OCI-LY7 (cell line): Measurements from ENCODE around the gene LILRA5.
"Not testable (repeated sequence)": the region's sequence is repeated elsewhere in the genome, so short reads cannot be mapped to it uniquely, and the experiment has no call there.

Experiments
- EZH2phosphoT487 ChIP-seq: fragments of 200-600 bp; sonication (generic); IDR thresholded peaks from 2 replicates; pipeline ENCODE4 v1.6.1; 2018; ENCODE audit warnings: low read depth, borderline replicate concordance, mild to moderate bottlenecking, mixed run types, antibody characterized with exemption, low read length, moderate library complexity, mixed read lengths
- TF ChIP-seq, protein P1 (sequence below): fragments of 200-600 bp; sonication (generic); conservative IDR thresholded peaks from 2 replicates; pipeline ENCODE4 v1.5.1; 2014; ENCODE audit warnings: mild to moderate bottlenecking, antibody characterized with exemption, low read length, moderate library complexity, mixed read lengths

DNA sequence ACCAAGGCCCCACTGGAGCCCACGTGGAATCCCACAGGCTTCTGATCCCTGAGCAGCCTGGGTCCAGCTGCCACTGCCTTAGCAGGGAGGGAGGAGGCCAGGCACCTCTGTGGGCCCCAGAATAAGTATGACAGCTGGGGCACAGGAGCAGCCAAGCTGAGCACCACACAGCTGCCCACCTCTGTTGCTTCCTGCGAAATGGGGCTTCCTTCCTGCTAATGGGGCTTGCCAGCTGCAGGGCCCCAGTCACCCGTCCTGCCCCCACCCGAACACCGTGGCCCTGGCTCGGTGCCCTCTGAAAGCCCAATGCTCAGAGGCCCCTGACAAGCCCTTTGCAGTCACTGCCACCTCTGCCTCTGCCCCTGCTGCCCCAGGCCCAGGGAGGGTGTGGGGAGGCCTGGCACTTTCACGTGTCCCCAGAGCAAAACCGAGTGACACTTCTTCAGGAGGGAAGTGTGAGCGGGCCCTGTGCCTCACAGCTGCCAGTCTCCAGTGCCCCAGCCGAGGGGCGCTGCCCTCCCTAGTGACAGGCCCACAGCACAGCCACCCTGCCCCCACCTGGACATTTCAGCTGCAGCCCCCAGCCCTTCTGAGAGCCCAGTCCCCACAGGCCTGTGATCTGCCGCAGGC lies 27.4 kb downstream of the LILRA5 start:
- TF ChIP-seq, protein P1, sequence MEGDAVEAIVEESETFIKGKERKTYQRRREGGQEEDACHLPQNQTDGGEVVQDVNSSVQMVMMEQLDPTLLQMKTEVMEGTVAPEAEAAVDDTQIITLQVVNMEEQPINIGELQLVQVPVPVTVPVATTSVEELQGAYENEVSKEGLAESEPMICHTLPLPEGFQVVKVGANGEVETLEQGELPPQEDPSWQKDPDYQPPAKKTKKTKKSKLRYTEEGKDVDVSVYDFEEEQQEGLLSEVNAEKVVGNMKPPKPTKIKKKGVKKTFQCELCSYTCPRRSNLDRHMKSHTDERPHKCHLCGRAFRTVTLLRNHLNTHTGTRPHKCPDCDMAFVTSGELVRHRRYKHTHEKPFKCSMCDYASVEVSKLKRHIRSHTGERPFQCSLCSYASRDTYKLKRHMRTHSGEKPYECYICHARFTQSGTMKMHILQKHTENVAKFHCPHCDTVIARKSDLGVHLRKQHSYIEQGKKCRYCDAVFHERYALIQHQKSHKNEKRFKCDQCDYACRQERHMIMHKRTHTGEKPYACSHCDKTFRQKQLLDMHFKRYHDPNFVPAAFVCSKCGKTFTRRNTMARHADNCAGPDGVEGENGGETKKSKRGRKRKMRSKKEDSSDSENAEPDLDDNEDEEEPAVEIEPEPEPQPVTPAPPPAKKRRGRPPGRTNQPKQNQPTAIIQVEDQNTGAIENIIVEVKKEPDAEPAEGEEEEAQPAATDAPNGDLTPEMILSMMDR, result not testable (repeated sequence)
- TF ChIP-seq EZH2phosphoT487, result not testable (repeated sequence)
